Activated CD4-positive, alpha-beta memory T cell treated with anti-CD3 and anti-CD28 coated beads, Interleukin-2, amount 10 ng/mL, durations not matched to agents 7 days and 5 days (primary cell): ENCODE data around the gene ETNK2. TPM values are rescaled to one million over a fixed set of nuclear protein-coding genes. Genes with fewer than 3 reads are reported as not detected.
"Not testable (repeated sequence)": the region's sequence is repeated elsewhere in the genome, so short reads cannot be mapped to it uniquely, and the experiment has no call there.

Experiments
- CTCF ChIA-PET: fragments of 350-600 bp; sonication (Branson Sonifier 250); formaldehyde crosslinking; loops from one replicate; lab custom pipeline; 2021; ENCODE audit warnings: antibody characterized with exemption, inconsistent platforms; lab: Charles Lee
- POLR2A ChIA-PET: fragments of 350-600 bp; sonication (Branson Sonifier 250); formaldehyde crosslinking; loops from one replicate; lab custom pipeline; 2021; ENCODE audit warnings: antibody characterized with exemption; lab: Charles Lee
- DNase-seq: peaks from one replicate; pipeline ENCODE4 v3.0.0-alpha.2; 2020
- H3K27ac Mint-ChIP-seq: one replicate; pipeline ENCODE4 v1.8.0; 2021; ENCODE audit warnings: mild to moderate bottlenecking, mixed read lengths
- H3K27me3 Mint-ChIP-seq: one replicate; pipeline ENCODE4 v1.8.0; 2021; ENCODE audit warnings: mixed read lengths
- H3K36me3 Mint-ChIP-seq: one replicate; pipeline ENCODE4 v1.8.0; 2021; ENCODE audit warnings: low read depth, mixed read lengths
- H3K4me1 Mint-ChIP-seq: one replicate; pipeline ENCODE4 v1.8.0; 2021; ENCODE audit warnings: mixed read lengths
- H3K4me3 Mint-ChIP-seq: one replicate; pipeline ENCODE4 v1.8.0; 2021; ENCODE audit warnings: mild to moderate bottlenecking, mixed read lengths
- H3K9me3 Mint-ChIP-seq: one replicate; pipeline ENCODE4 v1.8.0; 2021; ENCODE audit warnings: mixed read lengths
- total RNA-seq, 2 experiments: library from RNA; stranded (reverse); gene quantifications; one replicate each; pipeline ENCODE4 v1.2.3, GENCODE V29; 2021

Gene ETNK2
- total RNA-seq, 2 experiments from 2014 or later: 0.08 to 0.18 TPM

GRCh38 chr1:204107892-204108291 is 44.0 kb downstream of the ETNK2 start:
- H3K27ac Mint-ChIP-seq: no peak overlapping the region
- no peaks in the 10 kb centered on the region for H3K9me3 Mint-ChIP-seq
- CTCF ChIA-PET: interaction anchor here (0.5 to 1.3 kb wide), 3 partner anchors 8 to 776 kb away, joined by 3 to 5 read pairs (median 4); no protein-coding TSS in a partner anchor
- no peaks in the 10 kb centered on the region for H3K36me3 Mint-ChIP-seq
- no peak overlapping the region for H3K4me3 Mint-ChIP-seq
- H3K27me3 Mint-ChIP-seq: no peaks in the 10 kb centered on the region
- H3K4me1 Mint-ChIP-seq: peaks cover 29% of the 10 kb centered on the region
- POLR2A ChIA-PET: no interaction called here
- DNase-seq: no peak

- H3K27ac Mint-ChIP-seq: no peak overlapping the region
- H3K27me3 Mint-ChIP-seq: no peaks in the 10 kb centered on the region
- peaks cover 40% of the 10 kb centered on the region for H3K4me1 Mint-ChIP-seq
- ChIA-PET CTCF (no interaction called here), POLR2A (no interaction called here)
- DNase-seq: no peak
- H3K4me3 Mint-ChIP-seq: no peak overlapping the region
- no peaks in the 10 kb centered on the region for H3K36me3 Mint-ChIP-seq
- no peaks in the 10 kb centered on the region for H3K9me3 Mint-ChIP-seq
Observed at GRCh38 chr1:204106825-204107224, 45.0 kb downstream of the ETNK2 start.

GRCh38 chr1:204105131-204105515 is 46.7 kb downstream of the ETNK2 start:
- peak overlapping the region; percentile 92 for H3K27ac Mint-ChIP-seq
- H3K36me3 Mint-ChIP-seq: no peaks in the 10 kb centered on the region
- ChIA-PET POLR2A (no interaction called here), CTCF (no interaction called here)
- H3K27me3 Mint-ChIP-seq: no peaks in the 10 kb centered on the region
- H3K4me1 Mint-ChIP-seq: peaks cover 47% of the 10 kb centered on the region
- H3K9me3 Mint-ChIP-seq: no peaks in the 10 kb centered on the region
- DNase-seq: no peak
- H3K4me3 Mint-ChIP-seq: peak overlapping the region; percentile 9

DNA sequence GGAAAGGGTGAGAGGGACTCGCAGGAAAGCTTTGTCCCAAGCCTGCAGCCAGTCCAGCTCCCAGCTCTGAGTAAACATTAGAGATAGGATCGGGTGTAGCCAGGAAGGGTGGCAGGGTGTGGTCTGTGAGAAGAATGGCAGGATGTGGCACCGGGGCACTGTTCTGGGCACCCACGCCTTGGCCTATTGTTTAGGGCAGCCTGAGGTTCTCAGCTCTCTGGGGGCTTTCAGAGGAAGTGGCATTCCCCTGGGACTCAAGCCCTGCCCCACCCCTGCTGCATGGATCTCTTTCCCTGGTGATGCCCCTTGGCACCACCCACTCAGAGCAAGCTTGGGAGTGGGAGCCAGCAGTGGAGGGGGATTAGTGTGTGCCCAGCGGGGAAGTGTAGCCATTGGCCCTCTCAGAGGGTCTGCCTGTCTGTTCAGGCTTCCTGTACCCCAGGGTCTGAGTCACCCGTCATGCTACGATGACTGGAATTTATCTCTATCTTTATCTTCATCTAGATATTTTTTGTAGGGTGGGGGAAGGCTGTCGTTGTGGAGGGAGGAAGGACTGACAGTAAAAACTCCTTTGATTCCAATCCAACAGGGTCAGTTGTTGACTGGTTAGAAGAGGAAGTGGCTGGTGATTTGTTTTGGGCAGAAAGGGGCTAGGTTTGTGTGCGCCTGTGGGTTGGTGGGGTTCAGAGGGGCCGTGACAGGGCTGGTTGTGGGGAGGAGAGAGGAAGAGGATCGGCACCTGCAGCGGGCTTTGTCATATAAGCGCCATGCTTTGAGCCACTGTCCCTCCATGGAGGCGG is 47.3 kb downstream of the ETNK2 start:
- no peaks in the 10 kb centered on the region for H3K36me3 Mint-ChIP-seq
- H3K4me1 Mint-ChIP-seq: peaks cover 47% of the 10 kb centered on the region
- ChIA-PET POLR2A (interaction anchor here (1.5 kb wide), 1 partner anchor 797 kb away, joined by 3 read pairs; no protein-coding TSS in a partner anchor), CTCF (interaction anchor here (1.0 kb wide), 1 partner anchor 24 kb away, joined by 3 read pairs; no protein-coding TSS in a partner anchor)
- no peaks in the 10 kb centered on the region for H3K9me3 Mint-ChIP-seq
- H3K27me3 Mint-ChIP-seq: no peaks in the 10 kb centered on the region
- H3K4me3 Mint-ChIP-seq: peak overlapping the region; percentile 9
- DNase-seq: peak; percentile 59
- H3K27ac Mint-ChIP-seq: peak overlapping the region; percentile 92

GRCh38 chr1:204103431-204103741 is 48.5 kb downstream of the ETNK2 start:
- ChIA-PET CTCF (no interaction called here), POLR2A (interaction anchor here (1.5 kb wide), 1 partner anchor 796 kb away, joined by 3 read pairs; no protein-coding TSS in a partner anchor)
- Mint-ChIP-seq H3K4me1 (peaks cover 47% of the 10 kb centered on the region), H3K4me3 (no peak overlapping the region), H3K36me3 (no peaks in the 10 kb centered on the region), H3K27ac (peak overlapping the region; percentile 92), H3K9me3 (no peaks in the 10 kb centered on the region), H3K27me3 (no peaks in the 10 kb centered on the region)
- DNase-seq: no peak

DNA sequence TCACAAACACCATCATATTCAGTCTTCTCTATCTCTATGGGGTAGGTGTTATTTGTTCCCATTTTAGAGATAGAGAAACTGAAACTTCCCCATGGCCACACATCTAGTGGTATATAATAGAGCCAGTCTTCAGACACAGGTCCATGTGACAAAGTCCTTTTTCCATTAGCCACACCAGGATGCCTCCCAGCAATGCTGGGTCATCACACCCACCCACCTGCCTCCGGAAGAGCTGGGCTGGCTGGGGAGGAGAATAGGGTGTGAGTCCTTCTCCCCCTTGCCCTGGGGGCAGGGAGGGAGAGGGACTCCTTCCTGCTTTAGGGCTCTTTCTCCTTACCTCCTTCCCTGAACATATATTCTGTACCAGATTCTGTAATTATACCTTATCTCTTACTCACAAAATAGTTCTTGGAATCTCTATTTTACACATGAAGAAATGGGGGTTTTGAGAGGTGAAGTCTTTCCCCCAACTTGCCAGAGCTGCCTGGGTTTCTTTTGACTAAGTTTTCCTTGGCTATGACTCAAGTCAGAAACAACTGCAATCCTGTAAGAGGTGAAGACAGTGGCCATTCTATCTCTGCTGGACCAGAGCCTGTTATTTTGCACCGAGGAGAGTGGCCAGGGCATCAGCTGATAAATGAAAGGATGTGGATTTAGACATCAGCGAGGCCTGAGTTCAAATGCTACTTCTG is 49.0 kb downstream of the ETNK2 start:
- CTCF ChIA-PET: interaction anchor here (0.9 kb wide), 1 partner anchor 25 kb away, joined by 3 read pairs; no protein-coding TSS in a partner anchor
- H3K36me3 Mint-ChIP-seq: no peaks in the 10 kb centered on the region
- no peaks in the 10 kb centered on the region for H3K27me3 Mint-ChIP-seq
- POLR2A ChIA-PET: no interaction called here
- peak overlapping the region; percentile 69 for H3K4me3 Mint-ChIP-seq
- peaks cover 47% of the 10 kb centered on the region for H3K4me1 Mint-ChIP-seq
- H3K9me3 Mint-ChIP-seq: no peaks in the 10 kb centered on the region
- peak; percentile 27 for DNase-seq
- peak overlapping the region; percentile 92 for H3K27ac Mint-ChIP-seq

DNA sequence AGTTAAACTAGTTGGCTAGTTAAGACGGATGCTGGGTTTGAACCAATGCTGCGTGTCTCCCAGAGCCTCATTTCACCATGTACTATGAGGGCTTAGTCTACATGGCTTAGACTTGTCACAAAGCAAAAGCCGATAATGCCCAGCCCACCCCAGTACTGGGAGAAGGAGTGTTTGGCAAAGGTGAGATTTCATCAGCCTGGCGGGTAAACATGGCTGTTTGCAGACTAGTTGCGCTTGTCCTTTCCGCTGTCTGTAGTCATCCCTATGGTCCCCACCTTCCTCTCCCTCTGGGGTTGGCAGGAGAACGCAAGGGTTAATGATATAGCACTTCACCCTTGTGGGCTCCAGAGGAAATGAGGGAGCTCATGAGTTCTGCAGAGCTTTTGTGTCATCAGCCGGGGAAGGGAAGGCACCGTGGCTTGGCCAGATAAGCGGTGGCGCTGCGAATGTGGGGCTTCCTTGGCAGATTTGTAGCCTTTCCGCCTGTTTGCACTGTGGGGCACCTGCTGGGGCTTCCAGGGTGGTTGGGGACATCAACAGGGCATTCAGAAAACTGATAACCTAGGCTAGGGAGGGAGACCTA is 49.7 kb downstream of the ETNK2 start:
- Mint-ChIP-seq H3K4me3 (peak overlapping the region; percentile 69), H3K9me3 (no peaks in the 10 kb centered on the region), H3K27ac (peak overlapping the region; percentile 92), H3K36me3 (no peaks in the 10 kb centered on the region), H3K4me1 (peaks cover 47% of the 10 kb centered on the region), H3K27me3 (no peaks in the 10 kb centered on the region)
- DNase-seq: peak; percentile 37
- POLR2A ChIA-PET: no interaction called here
- CTCF ChIA-PET: interaction anchor here (0.9 kb wide), 1 partner anchor 26 kb away, joined by 3 read pairs; no protein-coding TSS in a partner anchor

GRCh38 chr1:204099754-204100153 is 52.1 kb downstream of the ETNK2 start:
- H3K36me3 Mint-ChIP-seq, H3K4me3 Mint-ChIP-seq, DNase-seq, H3K27ac Mint-ChIP-seq, H3K27me3 Mint-ChIP-seq, POLR2A ChIA-PET, H3K9me3 Mint-ChIP-seq: not testable (repeated sequence)
- peaks cover 36% of the 10 kb centered on the region for H3K4me1 Mint-ChIP-seq
- CTCF ChIA-PET: interaction anchor here (1.3 kb wide), 1 partner anchor 8 kb away, joined by 4 read pairs; no protein-coding TSS in a partner anchor

DNA sequence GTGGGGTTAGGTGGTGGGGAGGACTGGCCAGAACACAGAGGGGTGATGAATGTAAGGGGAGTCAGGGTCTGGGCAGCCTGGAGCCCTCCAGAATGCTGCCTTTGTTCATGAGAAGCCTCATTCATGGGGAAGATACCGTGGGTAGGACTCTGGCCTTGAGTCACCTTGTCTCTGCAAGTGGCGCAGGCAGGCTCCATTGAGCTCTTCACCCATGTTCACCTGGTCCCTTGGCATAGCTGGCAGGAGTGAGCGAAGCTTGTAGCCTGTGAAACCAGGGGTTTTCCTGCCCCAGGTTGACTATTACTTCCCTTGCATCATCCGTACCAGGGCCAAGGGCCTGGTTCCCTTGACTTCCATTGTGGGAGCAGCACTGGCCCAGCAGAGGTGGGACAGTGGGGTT is 53.2 kb downstream of the ETNK2 start:
- peaks cover 25% of the 10 kb centered on the region for H3K4me1 Mint-ChIP-seq
- ChIA-PET CTCF (interaction anchor here (0.9 kb wide), 1 partner anchor 30 kb away, joined by 5 read pairs; no protein-coding TSS in a partner anchor), POLR2A (no interaction called here)
- H3K36me3 Mint-ChIP-seq: no peaks in the 10 kb centered on the region
- no peak overlapping the region for H3K27ac Mint-ChIP-seq
- H3K9me3 Mint-ChIP-seq: no peaks in the 10 kb centered on the region
- H3K27me3 Mint-ChIP-seq: no peaks in the 10 kb centered on the region
- no peak for DNase-seq
- H3K4me3 Mint-ChIP-seq: no peak overlapping the region

GRCh38 chr1:204096931-204097330 is 54.9 kb downstream of the ETNK2 start:
- no peak overlapping the region for H3K27ac Mint-ChIP-seq
- no peaks in the 10 kb centered on the region for H3K27me3 Mint-ChIP-seq
- POLR2A ChIA-PET: no interaction called here
- no peak overlapping the region for H3K4me3 Mint-ChIP-seq
- DNase-seq: no peak
- H3K4me1 Mint-ChIP-seq: peaks cover 11% of the 10 kb centered on the region
- H3K9me3 Mint-ChIP-seq: no peaks in the 10 kb centered on the region
- CTCF ChIA-PET: no interaction called here
- H3K36me3 Mint-ChIP-seq: no peaks in the 10 kb centered on the region

- POLR2A ChIA-PET: no interaction called here
- H3K9me3 Mint-ChIP-seq: no peaks in the 10 kb centered on the region
- no peak overlapping the region for H3K4me3 Mint-ChIP-seq
- no peak for DNase-seq
- no peak overlapping the region for H3K27ac Mint-ChIP-seq
- no peaks in the 10 kb centered on the region for H3K36me3 Mint-ChIP-seq
- H3K4me1 Mint-ChIP-seq: peaks cover 3% of the 10 kb centered on the region
- CTCF ChIA-PET: no interaction called here
- no peaks in the 10 kb centered on the region for H3K27me3 Mint-ChIP-seq
Observed at GRCh38 chr1:204094856-204095634, 56.8 kb downstream of the ETNK2 start.

DNA sequence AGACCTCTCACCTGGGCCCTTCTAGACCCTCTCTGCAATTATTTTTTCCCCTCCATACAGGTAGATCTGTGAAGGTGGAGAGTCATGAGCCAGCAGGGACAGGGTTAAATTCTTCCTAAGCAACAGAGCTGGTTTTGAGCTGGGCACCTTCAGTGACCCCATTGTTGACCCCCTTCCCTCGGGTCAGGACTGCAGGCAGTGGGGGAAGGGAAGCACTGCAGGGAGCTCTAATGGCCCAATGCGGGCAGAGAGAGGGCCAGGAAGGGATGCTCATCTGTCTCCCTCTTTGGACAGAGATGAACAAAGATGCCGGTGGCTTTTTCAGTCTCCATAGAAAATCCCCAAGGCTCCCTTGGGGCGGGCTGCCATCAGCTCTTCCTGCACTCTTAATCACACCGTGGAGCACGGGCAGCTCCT is 57.5 kb downstream of the ETNK2 start:
- DNase-seq: no peak
- ChIA-PET CTCF (no interaction called here), POLR2A (no interaction called here)
- H3K9me3 Mint-ChIP-seq: no peaks in the 10 kb centered on the region
- no peaks in the 10 kb centered on the region for H3K36me3 Mint-ChIP-seq
- H3K27ac Mint-ChIP-seq: no peak overlapping the region
- H3K4me1 Mint-ChIP-seq: peaks cover 3% of the 10 kb centered on the region
- H3K27me3 Mint-ChIP-seq: no peaks in the 10 kb centered on the region
- no peak overlapping the region for H3K4me3 Mint-ChIP-seq
